Measurements from ENCODE around the gene OR7A17. TPM values are rescaled to one million over a fixed set of nuclear protein-coding genes. Genes with fewer than 3 reads are reported as not detected.

The OR7A17 gene
- polyA plus RNA-seq (ENCODE audit: insufficient read length in 4 of 4): under 1 TPM in 1 of 4 donors, not detected in 3; 0.08 TPM

DNA sequence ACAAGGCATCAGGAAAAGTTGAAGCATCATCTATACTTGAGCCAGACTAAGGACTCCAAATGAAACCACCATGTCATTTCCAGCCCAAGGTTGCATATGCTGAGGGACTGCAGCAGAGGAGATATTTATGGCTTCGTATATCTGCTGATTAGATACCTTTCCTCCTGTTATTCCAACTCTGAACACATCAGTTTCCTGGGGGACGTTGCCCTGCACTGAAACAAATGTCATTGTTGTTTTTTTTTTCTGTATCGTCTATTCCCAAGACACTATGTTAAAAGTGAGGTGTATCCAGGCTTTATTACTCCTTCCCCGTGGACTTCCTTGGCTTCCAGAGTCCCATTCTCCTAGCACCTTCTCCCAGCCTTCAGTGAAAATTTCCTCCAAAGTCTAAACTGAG, at the start of gene OR7A17:
OR7A17 (minus strand) TSS at position 101 of the 400 bp plus-strand sequence. CDS start 4,777 bp downstream, outside the sequence.
- DNase-seq (ENCODE audit: low read depth in 4 of 4, low spot score in 3 of 4): no peak

DNA sequence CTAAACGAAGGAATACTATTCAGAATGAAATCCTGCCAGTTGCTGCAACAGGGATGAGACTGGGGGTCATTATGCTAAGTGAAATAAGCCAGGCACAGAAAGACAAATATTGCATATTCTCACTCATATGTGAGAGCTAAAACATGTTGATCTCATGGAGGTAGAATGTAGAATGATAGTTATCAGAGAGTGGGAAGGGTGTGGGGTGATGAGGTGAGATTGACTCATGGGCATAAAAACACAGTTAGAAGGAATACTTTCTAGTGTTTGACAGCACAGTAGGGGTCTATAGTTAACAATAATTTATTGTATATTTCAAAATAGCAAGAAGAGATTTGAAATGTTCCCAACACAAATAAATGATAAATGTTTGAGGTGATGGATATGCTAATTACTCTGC, 47.6 kb upstream of the OR7A17 start:
- no peak for DNase-seq (ENCODE audit: low read depth in 4 of 4, low spot score in 3 of 4)

DNA sequence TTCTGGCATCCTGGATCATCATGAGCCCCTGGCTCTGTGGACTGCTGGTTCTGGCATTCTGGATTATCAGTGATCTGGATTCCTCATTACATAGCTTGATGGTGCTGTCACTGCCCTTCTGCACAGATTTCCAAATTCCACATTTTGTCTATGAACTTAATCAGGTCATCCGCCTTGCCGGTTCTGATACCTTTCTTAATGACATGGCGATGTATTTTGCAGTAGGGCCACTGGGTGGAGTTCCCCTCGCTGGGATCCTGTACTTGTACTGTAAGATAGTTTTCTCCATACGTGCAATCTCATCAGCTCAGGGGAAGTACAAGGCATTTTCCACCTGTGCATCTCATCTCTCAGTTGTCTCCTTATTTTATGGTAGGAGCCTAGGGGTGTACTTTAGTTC, 30.9 kb upstream of the OR7A17 start:
- no peak for DNase-seq (ENCODE audit: low read depth in 4 of 4, low spot score in 3 of 4)

DNA sequence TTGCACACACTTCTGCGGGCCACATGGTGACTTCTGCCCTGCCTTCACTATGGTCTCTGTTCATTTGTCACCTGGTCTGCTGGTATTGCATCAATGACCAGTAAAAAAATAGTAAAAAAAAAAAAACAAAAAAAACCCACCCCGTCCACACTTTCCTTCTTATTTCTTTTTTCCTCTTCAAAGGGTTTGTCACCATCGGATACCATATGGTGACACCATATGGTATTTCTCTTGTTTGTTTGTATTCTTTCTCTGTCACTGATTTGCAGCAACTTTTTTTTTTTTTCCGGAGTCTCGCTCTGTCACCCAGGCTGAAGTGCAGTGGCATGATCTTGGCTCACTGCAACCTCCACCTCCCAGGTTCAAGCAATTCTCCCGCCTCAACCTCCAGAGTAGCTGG, 29.2 kb upstream of the OR7A17 start:
- DNase-seq (ENCODE audit: low read depth in 4 of 4, low spot score in 3 of 4): no peak

DNA sequence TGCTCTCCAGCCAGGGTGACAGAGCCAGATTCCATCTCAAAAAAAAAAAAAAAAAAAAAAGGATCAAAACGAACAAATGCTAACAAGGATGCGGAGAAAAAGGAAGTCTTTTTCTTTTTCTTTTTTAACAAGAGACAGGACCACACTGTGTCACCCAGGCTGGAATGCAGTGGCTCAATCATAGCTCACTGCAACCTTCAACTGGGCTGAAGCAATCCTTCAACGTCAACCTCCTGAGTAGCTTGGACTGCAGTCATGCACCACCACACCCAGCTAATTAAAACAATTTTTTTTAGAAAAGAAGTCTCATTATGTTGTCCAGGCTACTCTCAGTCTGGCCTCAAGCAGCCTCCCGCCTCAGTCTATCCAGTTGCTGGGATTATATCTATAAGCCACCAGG, 20.8 kb upstream of the OR7A17 start:
- no peak for DNase-seq (ENCODE audit: low read depth in 4 of 4, low spot score in 3 of 4)

DNA sequence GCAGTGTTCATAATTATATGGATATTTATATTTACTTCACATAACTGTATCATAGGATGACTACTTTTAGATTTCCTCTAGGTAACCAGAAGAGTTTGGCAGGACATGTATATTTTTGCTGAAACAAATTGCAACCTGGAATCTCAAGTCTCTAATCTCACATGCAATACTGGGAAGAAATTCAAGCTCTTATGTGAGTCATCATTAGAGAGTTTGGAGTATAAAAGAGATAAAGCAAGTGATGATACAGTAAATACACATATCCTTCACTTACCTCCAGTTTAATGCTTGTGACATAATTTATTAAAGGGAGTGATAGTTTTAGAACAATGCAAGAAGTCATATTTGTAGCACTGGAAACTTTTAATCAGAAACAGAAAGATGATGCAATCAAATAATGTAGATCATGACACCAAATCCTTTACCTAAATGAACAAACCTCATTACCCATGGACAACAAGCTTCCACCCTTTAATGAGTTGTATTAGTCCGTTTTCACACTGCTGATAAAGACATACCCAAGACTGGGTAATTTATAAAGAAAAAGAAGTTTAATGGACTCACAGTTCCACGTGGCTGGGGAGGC, 15.8 kb upstream of the OR7A17 start:
- DNase-seq (ENCODE audit: low read depth in 4 of 4, low spot score in 3 of 4): no peak

DNA sequence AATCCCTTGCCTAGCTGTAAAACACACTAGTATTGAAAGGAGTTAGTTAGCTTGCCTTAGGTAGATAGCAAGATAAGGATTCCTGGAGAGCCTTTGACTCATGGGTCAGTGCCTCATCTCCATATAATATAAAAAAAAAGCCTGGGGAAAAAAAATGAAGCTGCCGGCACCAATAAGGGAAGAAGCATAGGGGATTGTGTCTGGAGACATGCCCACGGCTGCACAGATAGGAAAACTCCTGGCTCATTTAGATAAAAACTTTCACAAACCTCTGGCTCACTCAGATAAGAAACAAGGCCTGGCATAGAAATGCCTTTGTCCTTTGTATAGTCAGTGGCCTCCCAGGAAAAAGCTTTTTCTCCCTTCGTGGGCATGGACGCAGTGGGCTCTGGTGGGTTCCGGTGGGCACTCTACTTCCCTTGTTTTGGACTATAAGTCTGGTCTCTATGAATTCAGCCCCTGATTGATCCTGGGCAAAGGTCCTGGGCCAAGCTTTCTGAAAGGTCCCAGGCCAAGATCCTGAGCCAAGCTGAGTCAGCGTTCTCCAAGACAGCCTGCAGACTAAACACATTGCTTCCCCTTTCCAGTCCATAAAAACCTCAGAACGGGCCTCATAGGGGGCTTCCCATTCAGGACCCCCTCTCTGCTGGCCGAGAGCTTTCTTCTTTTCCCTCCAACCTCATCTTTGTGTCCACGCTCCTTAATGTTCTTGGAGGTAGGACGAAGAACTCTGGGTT, 4.9 kb upstream of the OR7A17 start:
- DNase-seq (ENCODE audit: low read depth in 4 of 4, low spot score in 3 of 4): no peak

DNA sequence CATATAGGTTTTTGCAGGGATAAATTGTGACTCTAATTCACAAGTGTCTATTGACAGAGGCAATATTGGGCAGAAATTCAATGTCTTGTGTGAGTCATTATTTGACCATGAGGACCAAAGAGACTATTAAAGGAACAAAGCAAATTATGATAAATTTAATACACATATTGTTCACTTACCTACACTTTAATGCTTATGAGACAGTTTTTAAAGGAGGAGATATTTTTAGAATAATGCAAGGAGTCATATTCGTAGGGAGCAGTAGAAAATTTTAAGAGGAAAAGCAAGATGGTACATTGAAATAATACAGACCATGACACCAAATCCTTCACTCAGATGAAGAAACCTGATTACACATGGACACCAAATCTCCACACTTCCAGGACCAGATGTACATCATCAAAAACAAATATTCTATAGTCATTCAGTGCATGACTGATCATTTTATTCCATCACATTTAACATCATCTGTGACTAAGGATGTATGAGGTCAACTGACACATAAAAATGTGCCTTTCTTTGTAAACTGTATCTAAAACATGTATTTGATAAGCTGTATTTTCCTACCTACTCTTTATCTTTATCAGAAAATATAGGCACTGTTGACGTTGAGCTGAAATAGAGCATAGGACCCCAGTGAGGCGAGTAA, 4.2 kb upstream of the OR7A17 start:
- DNase-seq (ENCODE audit: low read depth in 4 of 4, low spot score in 3 of 4): no peak

DNA sequence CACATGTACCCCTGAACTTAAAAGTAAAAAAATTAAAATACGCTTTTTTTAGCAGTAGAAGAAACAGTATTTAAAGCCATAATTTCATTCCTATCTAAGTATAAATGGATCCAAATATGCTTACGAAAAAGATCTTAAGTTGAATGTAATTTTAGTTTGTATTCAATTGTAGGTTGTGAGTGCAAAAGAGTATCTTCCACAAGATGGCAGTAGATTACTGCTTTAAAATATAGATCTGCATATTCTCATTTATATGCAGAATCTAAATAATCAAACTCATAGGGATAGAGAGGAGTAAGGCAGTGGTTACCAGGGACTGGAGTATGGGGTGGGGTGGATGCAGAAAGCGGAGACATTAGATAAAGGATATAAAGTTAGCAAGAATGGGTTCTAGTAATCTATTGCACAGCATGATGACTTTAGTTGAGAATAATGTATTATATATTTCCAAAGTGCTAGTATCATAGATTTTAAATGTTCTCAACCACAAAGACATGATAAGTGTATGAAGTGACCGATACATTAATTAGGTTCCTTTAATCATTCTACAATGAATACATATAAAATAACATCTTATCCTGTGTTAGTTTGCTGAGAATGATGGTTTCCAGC, 14.2 kb downstream of the OR7A17 start:
- DNase-seq (ENCODE audit: low read depth in 4 of 4, low spot score in 3 of 4): no peak

DNA sequence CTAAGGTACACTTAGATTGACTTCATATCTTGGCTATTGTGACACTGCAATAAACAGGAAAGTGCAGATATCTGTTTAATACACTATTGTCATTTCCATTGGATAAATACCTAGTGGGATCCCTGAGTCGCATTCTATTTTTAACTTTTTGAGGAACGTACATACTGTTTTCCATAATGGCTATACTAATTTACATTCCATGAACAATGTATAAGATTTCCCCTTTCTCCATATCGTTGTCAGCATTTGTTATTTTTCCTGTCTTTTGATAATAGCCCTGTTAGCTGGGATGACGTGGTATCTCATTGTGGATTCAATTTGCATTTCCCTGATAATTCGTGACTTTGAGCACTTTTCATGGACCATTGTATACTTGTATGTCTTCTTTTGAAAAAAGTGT, 17.4 kb downstream of the OR7A17 start:
- DNase-seq (ENCODE audit: low read depth in 4 of 4, low spot score in 3 of 4): no peak

DNA sequence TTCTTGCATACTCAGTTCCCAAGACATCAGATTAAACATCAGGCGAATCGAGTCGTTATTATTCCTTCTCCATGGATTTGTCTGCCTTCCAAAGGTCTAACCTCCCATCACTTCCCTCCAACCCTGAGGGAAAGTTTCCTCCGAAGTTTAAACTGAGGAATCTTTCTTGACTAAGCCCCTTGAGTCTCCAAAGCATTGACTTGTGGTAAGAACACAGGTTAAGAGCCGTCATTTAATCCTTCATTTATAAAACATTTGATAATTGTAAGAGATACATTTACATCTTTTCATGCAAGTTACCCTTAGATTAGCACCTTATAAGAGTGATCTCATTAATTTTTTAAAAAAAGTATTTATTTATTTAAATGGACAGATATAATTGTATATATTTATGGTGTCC, 37.1 kb downstream of the OR7A17 start, which contains the start of gene OR7A10:
OR7A10 (minus strand) TSS at position 101 of the 400 bp plus-strand sequence. CDS start 7,045 bp downstream, outside the sequence.
- no peak for DNase-seq (ENCODE audit: low read depth in 4 of 4, low spot score in 3 of 4)

DNA sequence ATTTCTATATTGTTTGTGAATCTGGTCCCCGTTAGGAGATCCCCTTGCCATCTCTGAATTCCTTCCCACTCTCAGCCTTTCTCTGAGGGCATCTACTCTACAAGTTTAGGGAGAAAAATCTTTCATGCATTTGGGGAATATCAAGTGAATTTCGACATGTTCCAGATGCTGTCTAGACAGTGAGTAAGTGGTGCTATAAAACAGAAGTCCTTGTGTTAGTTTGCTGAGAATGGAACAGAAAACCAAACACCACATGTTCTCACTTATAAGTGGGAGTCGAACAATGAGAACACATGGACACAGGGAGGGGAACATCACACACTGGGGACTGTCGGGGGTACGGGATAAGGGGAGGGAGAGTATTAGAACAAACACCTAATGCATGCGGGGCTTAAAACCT, 42.4 kb downstream of the OR7A17 start:
- DNase-seq (ENCODE audit: low read depth in 4 of 4, low spot score in 3 of 4): peak in 3 of 4 donors; percentile 4 to 26 (median 20)

DNA sequence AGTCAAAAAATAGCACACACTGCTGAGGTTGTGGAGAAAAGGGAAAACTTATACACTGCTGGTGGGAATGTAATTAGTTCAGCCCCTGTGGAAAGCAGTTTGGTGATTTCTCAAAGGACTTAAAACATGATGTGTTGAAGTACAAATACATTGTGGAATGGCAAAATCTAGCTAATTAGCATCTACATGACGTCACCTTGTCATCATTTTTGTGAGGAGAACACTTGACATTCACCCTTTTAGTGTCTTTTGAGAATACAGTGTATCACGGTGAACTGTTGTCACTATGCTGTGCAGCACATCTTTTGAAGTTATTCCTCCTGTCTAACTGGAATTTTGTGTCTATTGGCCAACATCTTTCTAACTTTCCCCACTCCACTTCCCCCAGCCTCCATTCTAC, 42.8 kb downstream of the OR7A17 start:
- DNase-seq (ENCODE audit: low read depth in 4 of 4, low spot score in 3 of 4): no peak

DNA sequence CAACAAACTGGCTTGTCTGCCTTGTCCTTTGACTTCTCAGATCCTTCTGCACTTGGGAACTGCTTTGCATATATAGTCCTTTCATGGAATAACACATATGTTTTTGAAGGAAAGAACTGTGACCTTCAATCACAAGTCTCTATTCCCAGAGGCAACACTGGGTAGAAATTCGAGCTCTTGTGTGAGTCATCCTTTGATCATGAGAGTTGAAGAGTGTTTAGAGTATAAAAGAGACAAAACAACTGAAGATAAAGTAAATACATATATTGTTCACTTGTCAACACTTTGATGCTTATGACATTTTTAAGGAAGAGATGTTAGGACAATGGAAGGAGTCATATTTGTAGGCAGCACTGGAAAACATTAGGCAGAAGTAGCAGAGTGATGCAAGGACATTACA, 45.7 kb downstream of the OR7A17 start:
- DNase-seq (ENCODE audit: low read depth in 4 of 4, low spot score in 3 of 4): no peak

DNA sequence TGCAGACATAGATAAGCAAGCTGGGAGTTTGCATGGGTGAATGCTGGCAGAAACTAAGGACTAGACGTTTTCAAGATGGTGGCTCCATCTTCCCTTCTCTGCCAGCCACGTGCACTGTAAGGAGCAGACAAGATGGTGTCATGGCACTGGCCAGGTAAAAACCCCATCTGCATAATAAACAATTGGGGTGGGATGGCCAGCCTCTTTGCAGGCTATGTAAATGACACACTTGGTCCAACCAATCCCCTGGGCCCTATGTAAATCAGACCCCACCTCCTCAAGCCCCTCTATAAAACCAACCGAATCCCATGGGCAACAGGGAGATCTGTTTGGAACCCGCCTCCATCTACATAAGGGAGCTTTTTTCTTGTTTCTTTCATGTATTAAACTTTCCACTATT, 48.5 kb downstream of the OR7A17 start:
- no peak for DNase-seq (ENCODE audit: low read depth in 4 of 4, low spot score in 3 of 4)

DNA sequence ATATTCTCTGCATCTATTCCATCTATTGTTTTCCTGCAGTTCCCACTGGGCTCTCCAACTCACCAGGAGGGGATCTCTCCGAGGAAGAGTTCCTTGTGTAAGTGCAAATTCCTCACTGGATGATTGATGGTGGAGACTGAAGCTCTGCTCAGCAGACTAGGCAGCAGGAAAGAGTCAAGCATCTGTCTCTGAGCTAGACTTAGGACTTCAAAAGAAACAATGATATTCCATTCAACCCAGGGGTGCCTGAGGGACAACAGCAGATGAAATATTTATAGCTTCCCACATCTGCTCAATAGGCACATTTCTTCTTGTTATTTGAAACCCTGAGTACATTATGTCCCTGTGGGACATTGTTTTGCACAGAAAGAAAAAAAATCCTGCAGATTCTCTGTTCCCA, 50.9 kb downstream of the OR7A17 start, which contains the start of the genes OR7A5 and OR7C1:
OR7A5 (minus strand) TSS at position 175 of the 400 bp plus-strand sequence. CDS start 6,944 bp downstream, outside the sequence.
OR7C1 (minus strand) TSS at position 175 of the 400 bp plus-strand sequence. CDS start 35,049 bp downstream, outside the sequence.
- peak in 3 of 4 donors; percentile 12 to 54 (median 36) for DNase-seq (ENCODE audit: low read depth in 4 of 4, low spot score in 3 of 4)

DNA sequence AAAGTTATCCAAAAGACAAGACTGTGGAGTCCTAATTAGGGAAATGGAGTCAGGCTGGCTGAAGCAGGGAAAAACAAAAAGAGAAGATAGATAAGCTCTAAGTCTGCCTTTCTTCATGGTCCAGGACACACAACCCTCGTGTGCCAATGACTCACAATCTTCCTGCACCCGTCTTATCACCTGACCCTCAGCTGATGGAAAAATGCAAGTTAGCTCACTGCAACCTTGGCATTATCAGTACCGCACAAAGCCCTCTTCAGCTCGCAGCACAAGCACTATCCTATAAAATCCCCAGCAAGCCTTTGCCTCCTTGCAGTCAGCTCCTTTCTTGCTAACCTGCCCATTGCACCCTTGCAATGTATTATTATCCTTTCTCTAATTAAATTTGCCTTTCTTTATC, 55.2 kb downstream of the OR7A17 start:
- DNase-seq (ENCODE audit: low read depth in 4 of 4, low spot score in 3 of 4): no peak
